Mucosa of stomach (tissue), 1 donor: ENCODE data around the gene CSTF1.

Source experiments
- H3K27me3 ChIP-seq: one replicate; pipeline ENCODE4 v1.7.0; 2013; ENCODE audit warnings: mild to moderate bottlenecking, low read length; ENCODE audit not compliant: control insufficient read depth, insufficient read depth
- H3K36me3 ChIP-seq: one replicate; pipeline ENCODE4 v1.7.0; 2013; ENCODE audit warnings: low read length; ENCODE audit not compliant: control insufficient read depth, insufficient read depth
- H3K4me1 ChIP-seq: one replicate; pipeline ENCODE4 v1.7.0; 2013; ENCODE audit warnings: mild to moderate bottlenecking, low read length; ENCODE audit not compliant: control insufficient read depth, insufficient read depth
- H3K4me3 ChIP-seq: one replicate; pipeline ENCODE4 v1.7.0; 2013; ENCODE audit warnings: low read length
- H3K9ac ChIP-seq: one replicate; pipeline ENCODE4 v1.7.0; 2013; ENCODE audit warnings: mild to moderate bottlenecking, low read length, moderate library complexity
- H3K9me3 ChIP-seq: one replicate; pipeline ENCODE4 v1.7.0; 2013; ENCODE audit warnings: mild to moderate bottlenecking, low read length, moderate library complexity; ENCODE audit not compliant: control insufficient read depth
- donor health status: Pancreatic carcinoma.

The CSTF1 gene

DNA sequence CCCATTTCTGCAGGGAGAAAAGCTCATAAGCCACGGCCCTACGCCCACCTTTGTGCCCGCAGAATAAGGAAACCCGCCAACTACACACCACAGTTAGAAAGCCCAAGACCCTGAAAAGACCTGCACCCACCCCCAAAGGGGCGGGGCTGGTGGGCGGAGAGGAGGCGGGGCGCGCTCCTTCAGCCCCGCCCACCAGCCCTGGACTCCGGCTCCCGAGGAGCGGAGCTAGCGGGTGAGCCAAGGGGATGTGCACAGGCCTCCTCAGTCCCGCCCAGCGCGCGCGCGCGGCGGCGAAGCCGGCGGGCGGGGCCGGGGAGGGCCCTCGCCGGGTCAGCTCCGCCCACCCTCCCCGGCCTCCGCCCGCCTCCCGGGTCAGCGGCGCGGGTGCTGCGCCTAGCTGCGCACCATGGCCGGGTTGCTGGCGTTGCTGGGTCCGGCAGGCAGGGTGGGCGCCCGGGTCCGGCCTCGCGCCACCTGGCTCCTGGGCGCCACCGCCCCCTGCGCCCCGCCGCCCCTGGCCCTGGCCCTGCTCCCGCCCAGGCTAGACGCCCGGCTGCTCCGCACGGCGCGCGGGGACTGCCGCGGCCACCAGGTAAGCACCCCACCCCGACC, 33.7 kb upstream of the CSTF1 start, which contains the start of gene FAM210B:
FAM210B (plus strand) TSS at position 375 of the 612 bp plus-strand sequence; CDS start at position 407, 32 bp downstream.
- peak within 1 kb of the TSS; percentile 26 for H3K4me3 ChIP-seq
- no peaks in the 10 kb centered on the region for H3K36me3 ChIP-seq
- peak within 1 kb of the TSS; percentile 72 for H3K9ac ChIP-seq
- H3K27me3 ChIP-seq, result no peaks in the 10 kb centered on the region
- H3K9me3 ChIP-seq, result no peaks in the 10 kb centered on the region
- no peaks in the 10 kb centered on the region for H3K4me1 ChIP-seq

DNA sequence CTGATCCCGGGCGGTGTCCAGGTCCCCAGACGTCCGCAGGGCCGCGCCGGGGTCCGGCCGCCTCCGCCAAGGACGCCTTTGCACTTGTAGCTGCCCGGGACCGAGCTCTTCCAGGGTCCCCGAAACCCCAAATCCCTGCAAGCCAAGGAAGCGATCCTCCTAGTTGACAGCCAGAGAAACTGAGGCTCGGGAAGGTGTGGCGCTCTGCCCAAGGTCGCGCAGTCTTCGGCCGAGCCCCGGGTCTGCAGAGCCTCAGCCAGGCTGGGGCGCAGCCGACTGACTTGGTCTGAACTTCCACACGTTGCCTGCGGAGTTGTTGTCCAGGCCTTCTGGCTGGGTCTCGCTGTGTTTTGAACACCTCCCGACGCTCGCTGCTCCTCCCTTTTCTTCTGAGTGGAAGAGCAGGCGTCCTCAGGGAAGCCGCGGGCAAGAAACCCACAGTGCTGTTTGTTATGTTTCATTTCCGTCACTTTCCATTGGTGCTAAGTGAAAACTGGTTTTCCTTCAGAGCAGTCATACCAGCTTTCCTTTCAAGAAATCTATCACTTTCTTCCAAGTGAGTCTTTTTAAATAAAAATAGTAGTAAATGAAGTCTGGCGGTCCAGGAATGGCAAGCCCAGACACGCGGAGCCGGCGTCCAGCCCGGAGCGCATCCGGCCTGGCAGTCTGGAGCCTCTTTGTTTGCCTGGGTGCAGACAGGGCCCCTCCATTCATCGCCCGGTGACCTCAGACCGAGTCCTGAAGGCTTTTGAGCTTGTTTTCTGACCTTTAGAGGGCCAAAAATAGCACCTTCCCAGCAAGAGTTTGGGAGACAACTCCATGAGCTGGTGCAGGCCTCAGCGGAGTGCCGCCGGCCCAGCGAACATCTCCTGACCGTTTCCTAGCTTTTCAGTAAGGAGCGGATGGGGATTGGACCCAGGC, 33.0 kb upstream of the CSTF1 start:
- Histone ChIP-seq H3K9ac (peak overlapping the region; percentile 72), H3K4me1 (no peaks in the 10 kb centered on the region), H3K36me3 (no peaks in the 10 kb centered on the region)

DNA sequence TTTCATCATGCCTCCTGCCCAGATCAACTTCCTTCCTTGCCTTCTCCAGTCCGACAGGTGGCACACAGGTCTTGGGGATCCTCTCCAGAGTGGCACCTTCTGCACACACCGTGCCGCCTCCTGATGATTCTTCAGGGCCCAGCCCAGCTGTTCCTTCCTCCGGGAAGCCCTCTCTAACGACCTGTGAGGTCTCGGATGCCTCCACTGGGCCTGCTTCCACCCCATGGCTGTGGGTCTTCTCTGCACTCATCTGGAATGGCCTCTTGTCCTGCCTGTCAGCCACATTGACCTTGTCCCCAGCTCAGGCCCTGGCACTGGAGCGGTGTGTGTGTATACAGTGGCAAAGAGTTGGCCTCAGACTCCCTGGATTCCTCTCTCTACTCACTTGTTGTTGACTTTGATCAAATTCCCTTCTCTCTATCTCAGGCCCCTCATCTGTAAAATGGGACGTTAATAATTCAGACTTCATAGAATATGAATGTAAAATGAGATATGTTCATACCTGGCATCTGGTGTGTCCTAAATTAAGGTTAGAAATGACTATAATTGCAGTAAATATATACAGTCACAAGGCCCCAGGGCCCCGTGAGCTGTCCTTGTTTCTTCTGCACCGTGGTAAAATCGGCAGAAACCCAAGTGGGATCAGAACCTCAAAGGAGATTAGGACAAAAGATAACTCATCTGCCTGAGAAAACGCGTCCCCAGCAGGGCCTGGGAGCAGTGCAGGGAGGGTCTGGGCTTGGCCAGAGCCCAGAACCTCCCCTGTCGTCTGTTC, 32.1 kb upstream of the CSTF1 start:
- H3K36me3 ChIP-seq, result no peaks in the 10 kb centered on the region
- peak overlapping the region; percentile 26 for H3K4me3 ChIP-seq
- no peaks in the 10 kb centered on the region for H3K9me3 ChIP-seq
- no peaks in the 10 kb centered on the region for H3K4me1 ChIP-seq
- H3K9ac ChIP-seq, result peak overlapping the region; percentile 72
- no peaks in the 10 kb centered on the region for H3K27me3 ChIP-seq

More for the DNA sequence above, 33.0 kb upstream of the CSTF1 start:
- no peaks in the 10 kb centered on the region for H3K27me3 ChIP-seq
- no peaks in the 10 kb centered on the region for H3K9me3 ChIP-seq
- H3K4me3 ChIP-seq, result peak overlapping the region; percentile 26

DNA sequence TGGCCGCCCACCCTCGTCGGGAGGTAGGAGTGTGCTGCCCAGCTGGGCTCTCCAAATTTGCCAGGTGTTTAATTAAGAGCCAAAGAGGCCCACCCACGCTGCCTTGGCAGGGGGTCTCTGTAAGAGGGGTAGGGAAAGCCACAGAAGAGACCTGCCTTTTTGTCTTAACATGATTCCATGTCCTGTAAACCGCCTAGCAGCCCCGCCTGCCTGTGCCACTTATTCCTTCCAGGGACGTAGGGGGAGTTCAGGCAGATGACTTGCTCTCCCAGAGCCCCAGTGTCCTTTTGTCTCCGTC, 31.6 kb upstream of the CSTF1 start:
- H3K9me3 ChIP-seq, result no peaks in the 10 kb centered on the region
- no peak overlapping the region for H3K9ac ChIP-seq
- H3K4me3 ChIP-seq, result no peak overlapping the region
- H3K27me3 ChIP-seq, result no peaks in the 10 kb centered on the region
- no peaks in the 10 kb centered on the region for H3K36me3 ChIP-seq
- no peaks in the 10 kb centered on the region for H3K4me1 ChIP-seq

DNA sequence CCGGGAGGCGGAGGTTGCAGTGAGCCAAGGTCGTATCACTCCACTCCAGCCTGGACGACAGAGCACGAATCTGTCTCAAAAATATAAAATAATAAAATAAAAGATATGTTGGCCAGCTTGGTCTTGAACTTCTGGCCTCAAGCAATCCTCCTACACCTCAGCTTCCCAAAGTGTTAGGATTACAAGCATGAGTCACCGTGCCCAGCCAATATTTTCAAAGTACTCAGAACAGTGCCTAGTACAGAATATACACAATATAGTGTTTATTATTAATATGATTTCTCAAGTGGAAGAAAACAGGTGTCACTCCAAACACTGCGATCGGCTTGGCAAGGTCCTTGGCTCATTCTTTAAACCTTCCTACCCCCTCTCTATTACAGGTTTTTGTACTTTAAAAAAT, 30.5 kb upstream of the CSTF1 start:
- H3K4me3 ChIP-seq, result no peak overlapping the region
- H3K9me3 ChIP-seq, result no peaks in the 10 kb centered on the region
- no peaks in the 10 kb centered on the region for H3K27me3 ChIP-seq
- H3K9ac ChIP-seq, result no peak overlapping the region
- H3K4me1 ChIP-seq, result no peaks in the 10 kb centered on the region
- H3K36me3 ChIP-seq, result peaks cover 4% of the 10 kb centered on the region

- Histone ChIP-seq H3K9ac (no peak overlapping the region), H3K4me3 (no peak overlapping the region), H3K9me3 (no peaks in the 10 kb centered on the region), H3K4me1 (no peaks in the 10 kb centered on the region), H3K36me3 (peaks cover 4% of the 10 kb centered on the region), H3K27me3 (no peaks in the 10 kb centered on the region)
Observed at GRCh38 chr20:56362833-56363413, 29.5 kb upstream of the CSTF1 start.

DNA sequence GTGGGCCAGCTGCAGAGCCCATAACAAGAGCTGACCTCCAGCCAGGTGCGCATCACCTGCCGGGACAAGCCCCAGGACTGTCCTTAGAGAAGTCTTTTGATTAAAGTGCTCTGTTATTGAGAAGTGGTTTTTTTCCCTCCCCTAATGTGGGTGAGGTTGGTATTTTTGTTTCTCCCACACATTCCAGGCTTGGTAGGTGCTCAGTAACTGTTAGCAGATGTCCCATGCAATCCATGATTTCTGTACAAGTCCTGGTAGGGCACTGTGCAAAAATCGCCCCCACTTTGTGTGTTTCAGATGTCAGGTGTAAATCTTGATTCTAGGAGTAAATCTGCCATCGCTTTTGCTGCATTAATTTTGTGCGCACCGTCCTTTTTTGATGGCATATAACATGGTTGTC, 29.0 kb upstream of the CSTF1 start:
- Histone ChIP-seq H3K9me3 (no peaks in the 10 kb centered on the region), H3K27me3 (no peaks in the 10 kb centered on the region), H3K36me3 (peaks cover 4% of the 10 kb centered on the region), H3K4me1 (no peaks in the 10 kb centered on the region), H3K9ac (no peak overlapping the region), H3K4me3 (no peak overlapping the region)

DNA sequence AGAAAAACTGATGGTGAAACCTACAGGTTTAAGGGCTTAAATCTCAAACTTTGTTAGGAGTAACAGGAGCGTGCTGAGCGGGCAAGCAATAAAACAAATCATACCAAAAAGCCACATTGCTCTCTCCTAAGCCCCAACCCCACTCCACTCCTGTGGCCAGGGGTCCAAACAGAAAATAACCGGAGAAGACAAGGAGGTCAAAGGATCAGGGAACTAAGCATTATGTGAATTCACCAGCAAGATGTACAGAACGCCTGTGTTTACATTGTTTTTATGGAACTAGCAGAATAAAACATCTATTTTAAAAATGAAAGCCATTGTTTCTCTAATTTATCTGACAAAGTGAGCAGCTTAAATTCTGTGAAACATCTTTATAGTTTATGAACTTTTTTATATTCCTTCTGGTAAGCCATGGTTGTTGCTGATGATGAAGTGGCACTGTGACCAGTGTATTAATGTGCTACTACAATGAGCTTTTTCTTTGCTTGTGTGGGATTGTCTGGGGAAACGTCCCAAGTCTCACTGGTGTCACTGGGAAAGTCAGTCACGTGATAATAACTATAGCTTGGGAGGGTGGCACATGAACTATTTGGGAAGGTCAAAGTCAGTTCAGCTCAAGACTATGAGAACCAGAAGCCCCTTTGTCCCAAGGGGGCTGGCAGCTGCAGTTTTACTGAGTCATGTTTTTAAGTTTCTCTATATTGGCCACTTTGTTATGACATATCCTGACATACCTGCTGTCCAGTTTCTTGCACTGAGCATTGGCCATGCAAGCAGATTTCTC, 23.9 kb upstream of the CSTF1 start:
- H3K4me3 ChIP-seq, result no peak overlapping the region
- peaks cover 4% of the 10 kb centered on the region for H3K36me3 ChIP-seq
- no peaks in the 10 kb centered on the region for H3K27me3 ChIP-seq
- H3K9ac ChIP-seq, result no peak overlapping the region
- H3K4me1 ChIP-seq, result no peaks in the 10 kb centered on the region
- no peaks in the 10 kb centered on the region for H3K9me3 ChIP-seq

- no peaks in the 10 kb centered on the region for H3K9me3 ChIP-seq
- no peak overlapping the region for H3K9ac ChIP-seq
- H3K36me3 ChIP-seq, result peaks cover 4% of the 10 kb centered on the region
- H3K27me3 ChIP-seq, result no peaks in the 10 kb centered on the region
- no peaks in the 10 kb centered on the region for H3K4me1 ChIP-seq
- H3K4me3 ChIP-seq, result no peak overlapping the region
Observed at GRCh38 chr20:56369179-56369578, 23.3 kb upstream of the CSTF1 start.

- H3K9ac ChIP-seq, result no peak overlapping the region
Observed at GRCh38 chr20:56371977-56372376, 20.5 kb upstream of the CSTF1 start.

GRCh38 chr20:56372850-56373249, 19.6 kb upstream of the CSTF1 start:
- no peaks in the 10 kb centered on the region for H3K9me3 ChIP-seq
- no peaks in the 10 kb centered on the region for H3K27me3 ChIP-seq
- no peak overlapping the region for H3K4me3 ChIP-seq
- no peak overlapping the region for H3K9ac ChIP-seq
- no peaks in the 10 kb centered on the region for H3K36me3 ChIP-seq
- no peaks in the 10 kb centered on the region for H3K4me1 ChIP-seq

More at GRCh38 chr20:56371977-56372376, 20.5 kb upstream of the CSTF1 start:
- Histone ChIP-seq H3K36me3 (no peaks in the 10 kb centered on the region), H3K27me3 (no peaks in the 10 kb centered on the region), H3K4me3 (no peak overlapping the region), H3K9me3 (no peaks in the 10 kb centered on the region), H3K4me1 (no peaks in the 10 kb centered on the region)
